Memory B cell (primary cell): ENCODE data around the gene IGFLR1.
"Not testable (repeated sequence)": the region's sequence is repeated elsewhere in the genome, so short reads cannot be mapped to it uniquely, and the experiment has no call there.

Experiments
- ATAC-seq: fragments of 150-1000 bp; cut with Tn5 transposase; 2 replicates; pipeline ENCODE4 v1.10.0; 2021; ENCODE audit warnings: low read depth, mild to moderate bottlenecking, moderate library complexity
- DNase-seq, 2 donors: peaks; one replicate each; pipeline ENCODE4 v3.0.0; 2022; ENCODE audit warnings: low spot score in 2 of 2
- H3K27ac Mint-ChIP-seq: one replicate; pipeline ENCODE4 v1.8.0; 2022; ENCODE audit warnings: mild to moderate bottlenecking, moderate library complexity, mixed read lengths
- H3K27me3 Mint-ChIP-seq: one replicate; pipeline ENCODE4 v1.8.0; 2022; ENCODE audit warnings: mixed read lengths
- H3K36me3 Mint-ChIP-seq: one replicate; pipeline ENCODE4 v1.8.0; 2022; ENCODE audit warnings: mild to moderate bottlenecking, mixed read lengths
- H3K4me1 Mint-ChIP-seq: one replicate; pipeline ENCODE4 v1.8.0; 2022; ENCODE audit warnings: mixed read lengths
- H3K4me3 Mint-ChIP-seq: one replicate; pipeline ENCODE4 v1.8.0; 2022; ENCODE audit warnings: mild to moderate bottlenecking, moderate library complexity, mixed read lengths
- H3K9me3 Mint-ChIP-seq: one replicate; pipeline ENCODE4 v1.8.0; 2022; ENCODE audit warnings: mixed read lengths

IGFLR1 gene

GRCh38 chr19:35733180-35734125 is 8.8 kb downstream of the IGFLR1 start:
- DNase-seq (no peak), ATAC-seq (no peak)
- H3K4me3 Mint-ChIP-seq, result no peak overlapping the region
- peaks cover 38% of the 10 kb centered on the region for H3K36me3 Mint-ChIP-seq
- no peaks in the 10 kb centered on the region for H3K27me3 Mint-ChIP-seq
- peak overlapping the region; percentile 21 for H3K27ac Mint-ChIP-seq
- H3K4me1 Mint-ChIP-seq, result peaks cover 18% of the 10 kb centered on the region
- no peaks in the 10 kb centered on the region for H3K9me3 Mint-ChIP-seq

GRCh38 chr19:35732540-35733179 is 9.6 kb downstream of the IGFLR1 start:
- DNase-seq, result no peak
- Mint-ChIP-seq H3K4me3 (no peak overlapping the region), H3K9me3 (no peaks in the 10 kb centered on the region), H3K27ac (no peak overlapping the region), H3K36me3 (peaks cover 45% of the 10 kb centered on the region), H3K27me3 (no peaks in the 10 kb centered on the region), H3K4me1 (peaks cover 18% of the 10 kb centered on the region)
- no peak for ATAC-seq

- DNase-seq, result no peak
- Mint-ChIP-seq H3K4me1 (peaks cover 12% of the 10 kb centered on the region), H3K27ac (no peak overlapping the region), H3K36me3 (peaks cover 44% of the 10 kb centered on the region), H3K4me3 (no peak overlapping the region), H3K9me3 (no peaks in the 10 kb centered on the region), H3K27me3 (no peaks in the 10 kb centered on the region)
- no peak for ATAC-seq
Observed at GRCh38 chr19:35731779-35732405, 10.4 kb downstream of the IGFLR1 start.

- H3K4me3 Mint-ChIP-seq, result no peak overlapping the region
- H3K9me3 Mint-ChIP-seq, result no peaks in the 10 kb centered on the region
- peaks cover 8% of the 10 kb centered on the region for H3K4me1 Mint-ChIP-seq
- H3K36me3 Mint-ChIP-seq, result peaks cover 42% of the 10 kb centered on the region
- DNase-seq (no peak), ATAC-seq (no peak)
- H3K27ac Mint-ChIP-seq, result peak overlapping the region; percentile 8
- H3K27me3 Mint-ChIP-seq, result no peaks in the 10 kb centered on the region
Observed at GRCh38 chr19:35731353-35731752, 10.9 kb downstream of the IGFLR1 start.

GRCh38 chr19:35730326-35730725 is 11.9 kb downstream of the IGFLR1 start:
- peaks cover 12% of the 10 kb centered on the region for H3K4me1 Mint-ChIP-seq
- H3K9me3 Mint-ChIP-seq, result no peaks in the 10 kb centered on the region
- ATAC-seq (no peak), DNase-seq (no peak)
- H3K27ac Mint-ChIP-seq, result peak overlapping the region; percentile 64
- no peaks in the 10 kb centered on the region for H3K27me3 Mint-ChIP-seq
- H3K4me3 Mint-ChIP-seq, result no peak overlapping the region
- peaks cover 45% of the 10 kb centered on the region for H3K36me3 Mint-ChIP-seq

GRCh38 chr19:35729763-35730162 is 12.5 kb downstream of the IGFLR1 start:
- DNase-seq, result no peak
- Mint-ChIP-seq H3K4me3 (no peak overlapping the region), H3K27me3 (no peaks in the 10 kb centered on the region), H3K4me1 (peaks cover 12% of the 10 kb centered on the region), H3K27ac (no peak overlapping the region), H3K36me3 (peaks cover 44% of the 10 kb centered on the region), H3K9me3 (no peaks in the 10 kb centered on the region)
- no peak for ATAC-seq

- Mint-ChIP-seq H3K4me1 (peaks cover 8% of the 10 kb centered on the region), H3K9me3 (no peaks in the 10 kb centered on the region), H3K4me3 (no peak overlapping the region), H3K27me3 (no peaks in the 10 kb centered on the region), H3K36me3 (peaks cover 41% of the 10 kb centered on the region), H3K27ac (no peak overlapping the region)
- DNase-seq (no peak), ATAC-seq (no peak)
Observed at GRCh38 chr19:35729021-35729420, 13.2 kb downstream of the IGFLR1 start.

- Mint-ChIP-seq H3K27ac (peak overlapping the region; percentile 55), H3K36me3 (peaks cover 45% of the 10 kb centered on the region), H3K4me1 (peaks cover 7% of the 10 kb centered on the region), H3K4me3 (no peak overlapping the region), H3K9me3 (no peaks in the 10 kb centered on the region), H3K27me3 (no peaks in the 10 kb centered on the region)
- DNase-seq (no peak), ATAC-seq (no peak)
Observed at GRCh38 chr19:35727956-35728706, 14.1 kb downstream of the IGFLR1 start.

GRCh38 chr19:35727053-35727955 is 14.9 kb downstream of the IGFLR1 start:
- no peak overlapping the region for H3K4me3 Mint-ChIP-seq
- H3K9me3 Mint-ChIP-seq, result no peaks in the 10 kb centered on the region
- H3K27ac Mint-ChIP-seq, result peak overlapping the region; percentile 55
- no peaks in the 10 kb centered on the region for H3K27me3 Mint-ChIP-seq
- peaks cover 7% of the 10 kb centered on the region for H3K4me1 Mint-ChIP-seq
- no peak for DNase-seq
- no peak for ATAC-seq
- peaks cover 49% of the 10 kb centered on the region for H3K36me3 Mint-ChIP-seq

GRCh38 chr19:35725216-35725861 is 16.9 kb downstream of the IGFLR1 start:
- Mint-ChIP-seq H3K4me3 (no peak overlapping the region), H3K4me1 (peaks cover 5% of the 10 kb centered on the region)

GRCh38 chr19:35724560-35724959 is 17.7 kb downstream of the IGFLR1 start:
- Mint-ChIP-seq H3K36me3 (peaks cover 45% of the 10 kb centered on the region), H3K4me3 (no peak overlapping the region), H3K27me3 (no peaks in the 10 kb centered on the region), H3K9me3 (no peaks in the 10 kb centered on the region), H3K27ac (no peak overlapping the region), H3K4me1 (peaks cover 9% of the 10 kb centered on the region)
- DNase-seq (no peak), ATAC-seq (no peak)

More at GRCh38 chr19:35725216-35725861, 16.9 kb downstream of the IGFLR1 start:
- no peaks in the 10 kb centered on the region for H3K27me3 Mint-ChIP-seq
- no peak for DNase-seq
- peaks cover 48% of the 10 kb centered on the region for H3K36me3 Mint-ChIP-seq
- no peaks in the 10 kb centered on the region for H3K9me3 Mint-ChIP-seq
- H3K27ac Mint-ChIP-seq, result no peak overlapping the region
- no peak for ATAC-seq

GRCh38 chr19:35724132-35724531 is 18.1 kb downstream of the IGFLR1 start:
- not testable (repeated sequence) for H3K9me3 Mint-ChIP-seq, H3K4me3 Mint-ChIP-seq, H3K27ac Mint-ChIP-seq

More at GRCh38 chr19:35724132-35724531, 18.1 kb downstream of the IGFLR1 start:
- Mint-ChIP-seq H3K4me1 (peaks cover 13% of the 10 kb centered on the region), H3K36me3 (peaks cover 45% of the 10 kb centered on the region)
- not testable (repeated sequence) for ATAC-seq, DNase-seq, H3K27me3 Mint-ChIP-seq
